T-cell (primary cell): ENCODE results near the gene ERCC2. TPM values are rescaled to one million over a fixed set of nuclear protein-coding genes. Genes with fewer than 3 reads are reported as not detected.
A peak's percentile ranks its signal among the peaks of the same experiment; 100 is the strongest.
"Not testable (repeated sequence)": the region's sequence is repeated elsewhere in the genome, so short reads cannot be mapped to it uniquely, and the experiment has no call there.

Source experiments
- ATAC-seq, 4 experiments: fragments of 200-7000 bp in 3 of 4; fragments of 150-1000 bp in 1 of 4; cut with Tn5 transposase; replicated peaks in 1 of 4; 1 replicate in 3 of 4; 2 replicates in 1 of 4; pipeline ENCODE4 v1.10.0; 2021; ENCODE audit warnings: moderate library complexity in 3 of 4, mild to moderate bottlenecking in 2 of 4, moderate number of reproducible peaks in 1 of 4
- CTCF ChIA-PET, 2 donors: fragments of 300-600 bp; sonication (Branson Sonifier 250); formaldehyde crosslinking; loops; one replicate each; lab custom pipeline; 2022; ENCODE audit warnings: antibody characterized with exemption in 2 of 2; lab: Charles Lee
- POLR2A ChIA-PET, 2 donors: fragments of 300-600 bp; sonication (Branson Sonifier 250); formaldehyde crosslinking; loops; one replicate each; lab custom pipeline; 2022; ENCODE audit warnings: antibody characterized with exemption in 2 of 2; lab: Charles Lee
- DNase-seq, 35 experiments: peaks; one replicate each; pipeline versions ENCODE4 v3.0.0 to v3.0.0-alpha.2; 2013 to 2023
- H3K27ac ChIP-seq: one replicate; pipeline ENCODE4 v1.5.1; 2013; ENCODE audit warnings: low read length
- H3K27me3 ChIP-seq, 2 experiments: replicated peaks in 1 of 2; 1 replicate in 1 of 2; 2 replicates in 1 of 2; pipeline versions ENCODE4 v1.6.1 to v1.7.0; 2013; ENCODE audit warnings: low read length in 1 of 2, mixed read lengths in 1 of 2; ENCODE audit not compliant: control insufficient read depth in 2 of 2, insufficient read depth in 2 of 2; ENCODE audit errors: extremely low read depth in 1 of 2
- H3K36me3 ChIP-seq, 2 donors: 1 replicate in 1 of 2; 2 replicates in 1 of 2; pipeline versions ENCODE4 v1.6.1 to v1.7.0; 2013; ENCODE audit warnings: low read length in 1 of 2; ENCODE audit not compliant: control insufficient read depth in 2 of 2, insufficient read depth in 1 of 2; ENCODE audit errors: extremely low read depth in 1 of 2
- H3K4me1 ChIP-seq, 2 experiments: 1 replicate in 1 of 2; 2 replicates in 1 of 2; pipeline versions ENCODE4 v1.6.1 to v1.7.0; 2013; ENCODE audit warnings: low read length in 2 of 2, mixed read lengths in 1 of 2; ENCODE audit not compliant: insufficient read depth in 2 of 2, control insufficient read depth in 1 of 2; ENCODE audit errors: extremely low read depth in 1 of 2
- H3K4me3 ChIP-seq, 2 donors: 1 replicate in 1 of 2; 2 replicates in 1 of 2; pipeline versions ENCODE4 v1.5.1 to v1.7.0; 2013; ENCODE audit warnings: mild to moderate bottlenecking in 2 of 2, low read length in 1 of 2, moderate library complexity in 1 of 2; ENCODE audit not compliant: control insufficient read depth in 1 of 2; ENCODE audit errors: extremely low read depth in 1 of 2
- H3K9me3 ChIP-seq: 2 replicates; pipeline ENCODE4 v1.7.0; 2013
- H3K27ac Mint-ChIP-seq, 2 donors: one replicate each; pipeline ENCODE4 v1.8.0; 2020 to 2021; ENCODE audit warnings: mild to moderate bottlenecking in 2 of 2, mixed read lengths in 2 of 2
- H3K27me3 Mint-ChIP-seq, 2 donors: one replicate each; pipeline ENCODE4 v1.8.0; 2021 to 2022; ENCODE audit warnings: mixed read lengths in 2 of 2
- H3K36me3 Mint-ChIP-seq: one replicate; pipeline ENCODE4 v1.8.0; 2021; ENCODE audit warnings: mixed read lengths
- H3K4me1 Mint-ChIP-seq, 3 donors: one replicate each; pipeline ENCODE4 v1.8.0; 2020 to 2022; ENCODE audit warnings: mixed read lengths in 3 of 3, mild to moderate bottlenecking in 1 of 3
- H3K4me3 Mint-ChIP-seq, 3 donors: one replicate each; pipeline ENCODE4 v1.8.0; 2020 to 2022; ENCODE audit warnings: mild to moderate bottlenecking in 3 of 3, mixed read lengths in 3 of 3, moderate library complexity in 3 of 3
- H3K9me3 Mint-ChIP-seq, 3 donors: one replicate each; pipeline ENCODE4 v1.8.0; 2020 to 2022; ENCODE audit warnings: mixed read lengths in 3 of 3
- WGBS: methylation state at CpG from one replicate; pipeline ENCODE4 v1.1.5; 2013; ENCODE audit warnings: missing lambda C conversion rate; ENCODE audit not compliant: insufficient coverage; 5-methylcytosine and 5-hydroxymethylcytosine counted together
- total RNA-seq, 35 experiments: library from RNA in 6 of 35; stranded (reverse) in 6 of 35; fragments of 120-200 nt in 1 of 35; gene quantifications; one replicate each; pipeline versions ENCODE4 v1.2.1 to v1.2.4 and lab custom pipeline; 2013 to 2026

ERCC2 gene
- total RNA-seq, 5 donors from 2014 or later (not counting 1 experiment from before 2014, with no cell fraction given), result 14.5 to 23.2 (median 21.3) TPM

DNA sequence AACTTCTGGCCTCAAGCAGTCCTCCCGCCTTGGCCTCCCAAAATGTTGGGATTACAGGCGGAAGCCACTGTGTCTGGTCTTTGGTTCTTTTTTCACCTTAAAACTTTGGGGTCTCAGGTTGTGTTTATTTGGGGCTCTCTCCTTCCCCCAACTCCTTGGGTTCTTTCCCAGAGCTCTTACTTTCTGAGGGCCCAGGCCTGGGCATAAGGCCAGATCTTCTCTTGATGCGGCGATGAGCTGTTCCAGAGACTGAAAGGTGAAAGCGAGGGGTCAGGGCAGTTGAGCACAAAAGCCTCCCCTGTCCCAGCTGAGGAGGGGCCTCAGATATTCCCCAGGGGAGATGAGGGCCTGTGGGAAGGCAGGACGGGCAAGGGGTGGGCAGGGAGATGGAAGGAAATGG lies 43.1 kb upstream of the ERCC2 start:
- H3K4me1 Mint-ChIP-seq, result peaks cover under 1 to 5% (median 3%) of the 10 kb centered on the region in 3 donors
- POLR2A ChIA-PET, result no interaction called here
- H3K9me3 ChIP-seq, result no peaks in the 10 kb centered on the region
- H3K9me3 Mint-ChIP-seq, result no peaks in the 10 kb centered on the region
- 94% methylated on average over 4 of the region's 6 CpGs for WGBS
- ATAC-seq, result no peak
- H3K27ac Mint-ChIP-seq, result no peak overlapping the region
- peaks cover 29% of the 10 kb centered on the region for H3K36me3 Mint-ChIP-seq
- H3K4me3 Mint-ChIP-seq, result no peak overlapping the region
- no peak overlapping the region for H3K4me3 ChIP-seq
- no peak for DNase-seq
- no peaks in the 10 kb centered on the region for H3K27me3 Mint-ChIP-seq
- CTCF ChIA-PET, result interaction anchor here in 1 of 2 donors (0.6 kb wide), 1 partner anchor 390 kb away, joined by 3 read pairs; no protein-coding TSS in a partner anchor
- no peaks in the 10 kb centered on the region for H3K4me1 ChIP-seq
- H3K36me3 ChIP-seq, result peaks cover 14 to 39% of the 10 kb centered on the region in 2 donors
- H3K27me3 ChIP-seq, result no peaks in the 10 kb centered on the region
- no peak overlapping the region for H3K27ac ChIP-seq

DNA sequence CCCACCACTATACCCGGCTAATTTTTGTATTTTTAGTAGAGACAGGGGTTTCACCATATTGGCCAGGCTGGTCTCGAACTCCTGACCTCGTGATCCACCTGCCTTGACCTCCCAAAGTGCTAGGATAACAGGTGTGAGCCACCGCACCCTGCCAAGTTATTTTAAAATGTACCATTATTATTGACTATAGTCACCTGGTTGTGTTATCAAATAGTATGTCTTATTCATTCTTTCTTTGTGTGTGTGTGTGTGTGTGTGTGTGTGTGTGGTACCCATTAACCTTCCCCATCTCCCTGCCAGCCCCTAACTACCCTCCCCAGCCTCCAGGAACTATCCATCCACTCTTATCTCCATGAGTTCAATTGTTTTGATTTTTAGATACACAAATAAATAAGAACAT lies 40.0 kb upstream of the ERCC2 start:
- H3K4me3 ChIP-seq, H3K4me3 Mint-ChIP-seq, H3K27ac Mint-ChIP-seq, H3K27ac ChIP-seq, ATAC-seq, H3K27me3 ChIP-seq, H3K9me3 Mint-ChIP-seq, POLR2A ChIA-PET, H3K9me3 ChIP-seq, H3K27me3 Mint-ChIP-seq, DNase-seq: not testable (repeated sequence)
- WGBS, result no CpG with 5 or more reads among the region's 4 CpGs
- peaks cover 19 to 29% (median 21%) of the 10 kb centered on the region in 3 donors for H3K4me1 Mint-ChIP-seq
- peaks cover 0 to 21% of the 10 kb centered on the region in 2 experiments for H3K4me1 ChIP-seq
- CTCF ChIA-PET, result interaction anchor here in 1 of 2 donors (0.5 kb wide), 1 partner anchor 20 kb away, joined by 3 read pairs; no protein-coding TSS in a partner anchor
- peaks cover 0 to 19% of the 10 kb centered on the region in 2 donors for H3K36me3 ChIP-seq
- peaks cover 21% of the 10 kb centered on the region for H3K36me3 Mint-ChIP-seq

DNA sequence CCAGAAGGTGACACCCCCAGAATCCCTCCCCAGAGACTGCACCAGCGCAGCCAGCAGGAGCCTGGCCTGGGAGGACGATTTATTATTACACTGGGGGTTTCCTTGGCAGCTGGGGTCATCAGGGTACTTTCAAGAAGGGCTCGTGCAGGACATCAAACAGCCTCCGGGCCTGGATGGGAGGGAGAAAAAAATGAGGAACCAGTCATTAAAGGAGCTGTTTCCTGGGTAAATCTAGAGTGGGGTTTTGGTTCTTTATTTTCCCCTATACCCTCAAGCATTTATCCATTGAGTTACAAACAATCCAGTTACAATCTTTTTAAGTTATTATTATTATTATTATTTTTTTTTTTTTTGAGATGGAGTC lies 39.2 kb upstream of the ERCC2 start:
- Mint-ChIP-seq H3K4me3 (no peak overlapping the region), H3K27me3 (peaks cover 0 to 5% of the 10 kb centered on the region in 2 donors), H3K4me1 (peaks cover 26 to 37% (median 29%) of the 10 kb centered on the region in 3 donors), H3K36me3 (peaks cover 18% of the 10 kb centered on the region), H3K27ac (no peak overlapping the region), H3K9me3 (no peaks in the 10 kb centered on the region)
- Histone ChIP-seq H3K36me3 (peaks cover 0 to 15% of the 10 kb centered on the region in 2 donors), H3K27ac (no peak overlapping the region), H3K4me3 (no peak overlapping the region), H3K4me1 (peaks cover 2 to 29% of the 10 kb centered on the region in 2 experiments), H3K27me3 (peaks cover 0 to 11% of the 10 kb centered on the region in 2 experiments), H3K9me3 (no peaks in the 10 kb centered on the region)
- POLR2A ChIA-PET, result no interaction called here
- CTCF ChIA-PET, result interaction anchor here in 1 of 2 donors (0.5 kb wide), 1 partner anchor 19 kb away, joined by 3 read pairs; no protein-coding TSS in a partner anchor
- ATAC-seq (no peak), DNase-seq (no peak)
- no CpG with 5 or more reads among the region's 4 CpGs for WGBS

- H3K27me3 Mint-ChIP-seq, result peaks cover 5 to 10% of the 10 kb centered on the region in 2 donors
- Histone ChIP-seq H3K4me3 (no peak overlapping the region), H3K27ac (no peak overlapping the region), H3K4me1 (peaks cover 3 to 35% of the 10 kb centered on the region in 2 experiments), H3K9me3 (no peaks in the 10 kb centered on the region), H3K36me3 (peaks cover 0 to 10% of the 10 kb centered on the region in 2 donors), H3K27me3 (peaks cover 0 to 17% of the 10 kb centered on the region in 2 experiments)
- H3K4me3 Mint-ChIP-seq, result peak overlapping the region in 1 of 3 donors; percentile 0
- no peak for DNase-seq
- no peaks in the 10 kb centered on the region for H3K9me3 Mint-ChIP-seq
- peaks cover 32 to 43% (median 32%) of the 10 kb centered on the region in 3 donors for H3K4me1 Mint-ChIP-seq
- POLR2A ChIA-PET, result no interaction called here
- no peak for ATAC-seq
- 98% methylated on average over 11 of the region's 15 CpGs for WGBS
- H3K27ac Mint-ChIP-seq, result no peak overlapping the region
- CTCF ChIA-PET, result no interaction called here
- H3K36me3 Mint-ChIP-seq, result peaks cover 15% of the 10 kb centered on the region
These were observed 38.6 kb upstream of the ERCC2 start for GRCh38 chr19:45408830-45409556.

DNA sequence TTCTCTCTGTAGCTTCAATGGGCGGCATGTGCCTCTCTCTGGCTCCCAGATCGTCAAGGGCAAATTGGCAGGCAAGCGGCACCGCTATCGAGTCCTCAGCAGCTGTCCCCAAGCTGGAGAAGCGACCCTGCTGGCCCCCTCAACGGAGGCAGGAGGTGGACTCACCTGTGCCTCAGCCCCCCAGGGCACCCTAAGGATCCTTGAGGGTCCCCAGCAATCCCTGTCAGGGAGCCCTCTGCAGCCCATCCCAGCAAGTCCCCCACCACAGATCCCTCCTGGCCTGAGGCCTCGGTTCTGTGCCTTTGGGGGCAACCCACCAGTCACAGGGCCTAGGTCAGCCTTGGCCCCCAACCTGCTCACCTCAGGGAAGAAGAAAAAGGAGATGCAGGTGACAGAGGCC lies 37.7 kb upstream of the ERCC2 start:
- Histone ChIP-seq H3K27ac (no peak overlapping the region), H3K9me3 (no peaks in the 10 kb centered on the region), H3K4me1 (peaks cover 3 to 37% of the 10 kb centered on the region in 2 experiments), H3K4me3 (no peak overlapping the region), H3K36me3 (peaks cover 0 to 1% of the 10 kb centered on the region in 2 donors), H3K27me3 (peaks cover 0 to 25% of the 10 kb centered on the region in 2 experiments)
- H3K27me3 Mint-ChIP-seq, result peaks cover 14 to 19% of the 10 kb centered on the region in 2 donors
- H3K4me3 Mint-ChIP-seq, result peak overlapping the region; percentile 44 to 91 (median 49)
- 96% methylated on average over 7 of the region's 8 CpGs for WGBS
- H3K9me3 Mint-ChIP-seq, result no peaks in the 10 kb centered on the region
- H3K4me1 Mint-ChIP-seq, result peaks cover 32 to 47% (median 34%) of the 10 kb centered on the region in 3 donors
- POLR2A ChIA-PET, result no interaction called here
- CTCF ChIA-PET, result no interaction called here
- ATAC-seq (no peak), DNase-seq (no peak)
- H3K36me3 Mint-ChIP-seq, result peaks cover 6% of the 10 kb centered on the region
- H3K27ac Mint-ChIP-seq, result no peak overlapping the region

GRCh38 chr19:45407585-45407984 lies 37.2 kb upstream of the ERCC2 start:
- H3K36me3 Mint-ChIP-seq, H3K4me3 ChIP-seq, CTCF ChIA-PET, H3K9me3 ChIP-seq, H3K9me3 Mint-ChIP-seq, ATAC-seq, H3K27ac ChIP-seq, H3K36me3 ChIP-seq, DNase-seq, H3K27ac Mint-ChIP-seq, POLR2A ChIA-PET: not testable (repeated sequence)
- H3K4me1 ChIP-seq, result peaks cover 3 to 40% of the 10 kb centered on the region in 2 experiments
- Mint-ChIP-seq H3K4me1 (peaks cover 32 to 47% (median 36%) of the 10 kb centered on the region in 3 donors), H3K4me3 (peak overlapping the region; percentile 39 to 91 (median 44)), H3K27me3 (peaks cover 17 to 24% of the 10 kb centered on the region in 2 donors)
- WGBS, result 93% methylated on average over 5 of the region's 5 CpGs
- peaks cover 0 to 29% of the 10 kb centered on the region in 2 experiments for H3K27me3 ChIP-seq
